Activated T-helper 1 cell treated with anti-CD3 and anti-CD28 coated beads, Interleukin-12 subunit alpha, Interleukin-12 subunit beta, Interleukin-2, Interleukin-4 antibody, amounts not matched to agents 30 ng/mL and 10 ng/mL and 1 ng/mL, durations not matched to agents 14 hours and 24 hours and 36 hours (primary cell): ENCODE data around the gene IFNA2. TPM values are rescaled to one million over a fixed set of nuclear protein-coding genes. Genes with fewer than 3 reads are reported as not detected.

Experiments used
- DNase-seq: peaks from one replicate; pipeline ENCODE4 v3.0.0; 2021; ENCODE audit warnings: low spot score
- H3K27ac Mint-ChIP-seq: one replicate; pipeline ENCODE4 v1.8.0; 2021; ENCODE audit warnings: mild to moderate bottlenecking, mixed read lengths
- H3K27me3 Mint-ChIP-seq: one replicate; pipeline ENCODE4 v1.8.0; 2022; ENCODE audit warnings: mild to moderate bottlenecking, moderate library complexity, mixed read lengths; ENCODE audit not compliant: insufficient read depth
- H3K36me3 Mint-ChIP-seq: one replicate; pipeline ENCODE4 v1.8.0; 2021; ENCODE audit warnings: low read depth, mixed read lengths
- H3K4me1 Mint-ChIP-seq: one replicate; pipeline ENCODE4 v1.8.0; 2021; ENCODE audit warnings: low read depth, mixed read lengths
- H3K4me3 Mint-ChIP-seq: one replicate; pipeline ENCODE4 v1.8.0; 2021; ENCODE audit warnings: mild to moderate bottlenecking, moderate library complexity, mixed read lengths
- H3K9me3 Mint-ChIP-seq: one replicate; pipeline ENCODE4 v1.8.0; 2021; ENCODE audit warnings: mixed read lengths
- intact Hi-C: fragments of 100-400 bp; cut with micrococcal nuclease; formaldehyde crosslinking; loops from one replicate; pipeline ENCODE4 v1.15.1; 2024
- total RNA-seq: library from RNA; stranded (reverse); gene quantifications from 2 replicates; pipeline ENCODE4 v1.2.3, GENCODE V29; 2022

Gene IFNA2
- total RNA-seq, 1 donor from 2014 or later = not detected

DNA sequence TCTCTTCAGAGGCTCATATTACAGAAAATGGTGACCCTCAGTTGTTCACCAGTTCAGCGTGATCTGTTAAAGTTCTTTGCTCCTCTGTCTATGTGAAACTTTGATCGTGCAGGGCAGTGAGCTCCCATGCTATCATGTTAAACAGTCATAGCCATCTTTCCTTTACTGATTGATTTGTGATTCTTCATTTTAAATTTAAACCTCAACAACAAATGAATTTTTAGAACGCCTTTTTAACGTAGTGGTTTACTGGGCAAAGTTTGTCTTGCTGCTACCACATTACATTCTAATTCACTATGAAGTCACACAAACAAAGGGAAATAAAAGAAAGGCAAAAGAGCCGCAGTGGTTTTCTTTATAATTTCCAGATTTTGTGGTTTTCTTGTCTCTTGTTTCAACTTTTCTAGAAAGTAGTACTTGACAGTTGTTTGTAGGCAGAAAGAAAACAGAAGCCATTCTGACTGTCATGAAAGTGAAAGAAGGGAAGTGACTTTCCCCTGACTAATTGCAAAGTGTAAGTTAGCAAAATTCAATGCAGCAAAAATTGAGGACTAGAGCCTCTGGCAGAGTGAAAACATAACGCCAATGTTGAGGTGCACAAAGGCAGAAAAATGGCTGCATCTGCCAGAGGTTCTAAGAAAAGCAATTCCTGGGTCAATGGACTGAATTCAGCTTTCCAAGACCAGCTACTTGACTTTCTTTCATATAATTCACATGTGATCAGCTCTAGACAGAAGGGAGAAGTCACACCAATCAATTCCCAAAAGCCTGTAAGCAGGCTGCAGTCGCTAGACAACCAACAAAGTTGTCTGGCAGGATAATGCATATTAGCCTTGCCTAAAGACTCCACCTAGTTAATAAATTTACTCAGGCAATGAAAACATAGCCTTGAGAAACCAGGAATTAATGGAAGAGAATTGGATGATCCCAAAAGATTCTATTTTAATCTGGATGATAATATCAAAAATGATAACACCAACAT is 27.4 kb downstream of the IFNA2 start:
- Mint-ChIP-seq H3K27me3 (peaks cover 57% of the 10 kb centered on the region), H3K9me3 (peaks cover 11% of the 10 kb centered on the region), H3K4me1 (peaks cover 14% of the 10 kb centered on the region), H3K4me3 (peak overlapping the region; percentile 56), H3K27ac (peak overlapping the region; percentile 68), H3K36me3 (peaks cover 12% of the 10 kb centered on the region)
- DNase-seq = no peak
- intact Hi-C loops = loop anchor here (1.0 to 2.0 kb wide), 8 partner anchors 22 to 1148 kb away; partner anchors contain the start of gene KLHL9

DNA sequence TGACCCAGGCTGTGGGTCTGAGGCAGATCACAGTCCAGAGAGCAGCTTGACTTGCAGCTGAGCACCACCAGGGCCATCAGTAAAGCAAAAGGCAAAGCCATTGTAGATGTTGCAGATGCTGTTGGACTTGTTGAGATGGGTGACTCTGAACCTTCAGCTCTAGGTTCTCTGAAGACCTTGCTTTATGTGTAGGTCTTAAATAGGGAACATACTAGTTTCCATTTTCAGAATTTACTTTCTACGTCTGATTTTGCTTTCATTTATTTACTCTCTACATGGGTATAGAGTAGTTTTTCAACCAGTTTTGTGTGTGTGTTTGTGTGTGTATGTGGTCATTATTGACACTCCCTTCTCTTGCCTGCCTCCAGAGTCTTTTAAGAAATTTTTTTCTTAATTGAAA is 34.4 kb downstream of the IFNA2 start, which contains the start of gene IFNA6:
Gene IFNA6, minus strand, starts transcription at position 101 of the 400 bp plus-strand sequence. Its CDS starts 0 bp downstream, at position 101.
- no peak within 1 kb of the TSS for H3K27ac Mint-ChIP-seq
- no peak for DNase-seq
- peaks cover 59% of the 10 kb centered on the region for H3K27me3 Mint-ChIP-seq
- intact Hi-C loops = no loop called here
- peaks cover 11% of the 10 kb centered on the region for H3K9me3 Mint-ChIP-seq
- H3K4me1 Mint-ChIP-seq = no peaks in the 10 kb centered on the region
- peaks cover 4% of the 10 kb centered on the region for H3K36me3 Mint-ChIP-seq
- no peak within 1 kb of the TSS for H3K4me3 Mint-ChIP-seq

DNA sequence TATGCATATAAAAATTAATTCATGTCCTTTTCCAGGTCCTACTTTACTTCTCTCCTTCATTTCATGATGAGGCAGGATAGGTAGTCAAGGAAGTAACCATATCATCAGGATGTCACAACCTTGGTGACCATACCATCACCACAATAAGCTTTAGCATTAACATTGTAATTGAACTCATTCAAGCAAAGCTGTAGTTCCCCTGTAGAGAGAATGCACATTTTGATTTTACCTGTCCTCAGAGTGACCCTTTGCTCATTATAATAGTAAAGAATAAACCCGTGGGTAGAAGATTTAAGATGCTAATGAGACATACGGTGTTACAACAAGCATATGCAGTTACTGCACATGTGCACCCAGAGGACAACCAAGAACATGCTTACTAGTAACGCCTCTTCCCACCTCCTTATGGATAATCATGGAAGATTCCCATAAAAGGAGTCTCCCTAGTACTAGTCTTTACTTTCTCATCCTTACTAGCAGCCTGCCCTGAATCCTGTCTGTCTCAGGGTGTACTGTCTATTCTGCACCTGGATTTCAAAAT is 36.7 kb downstream of the IFNA2 start:
- Mint-ChIP-seq H3K4me1 (no peaks in the 10 kb centered on the region), H3K9me3 (peaks cover 10% of the 10 kb centered on the region), H3K4me3 (no peak overlapping the region), H3K27ac (no peak overlapping the region), H3K27me3 (peaks cover 53% of the 10 kb centered on the region), H3K36me3 (no peaks in the 10 kb centered on the region)
- DNase-seq = no peak
- intact Hi-C loops = no loop called here

DNA sequence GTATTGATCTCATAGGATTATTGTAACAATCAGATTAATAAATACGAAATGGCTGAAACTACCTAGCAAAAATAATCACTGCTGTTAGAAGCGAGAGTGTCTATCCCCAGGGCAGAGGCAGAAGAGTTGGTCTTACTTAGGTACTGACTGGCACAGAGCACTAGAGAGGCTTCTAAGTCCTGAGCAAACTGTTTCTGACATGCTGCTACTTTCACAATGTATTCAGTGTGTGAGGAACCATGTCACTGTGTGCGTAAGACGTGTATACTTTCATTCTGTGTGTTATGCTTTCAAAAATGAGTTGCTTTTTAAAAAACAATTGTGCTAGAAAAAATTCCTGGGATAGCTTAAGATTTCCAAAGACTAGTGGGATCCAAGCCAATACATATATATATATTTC is 44.5 kb downstream of the IFNA2 start:
- no peak overlapping the region for H3K4me3 Mint-ChIP-seq
- peaks cover 1% of the 10 kb centered on the region for H3K36me3 Mint-ChIP-seq
- no peak overlapping the region for H3K27ac Mint-ChIP-seq
- peaks cover 48% of the 10 kb centered on the region for H3K27me3 Mint-ChIP-seq
- H3K4me1 Mint-ChIP-seq = no peaks in the 10 kb centered on the region
- DNase-seq = no peak
- intact Hi-C loops = no loop called here
- peaks cover 12% of the 10 kb centered on the region for H3K9me3 Mint-ChIP-seq

DNA sequence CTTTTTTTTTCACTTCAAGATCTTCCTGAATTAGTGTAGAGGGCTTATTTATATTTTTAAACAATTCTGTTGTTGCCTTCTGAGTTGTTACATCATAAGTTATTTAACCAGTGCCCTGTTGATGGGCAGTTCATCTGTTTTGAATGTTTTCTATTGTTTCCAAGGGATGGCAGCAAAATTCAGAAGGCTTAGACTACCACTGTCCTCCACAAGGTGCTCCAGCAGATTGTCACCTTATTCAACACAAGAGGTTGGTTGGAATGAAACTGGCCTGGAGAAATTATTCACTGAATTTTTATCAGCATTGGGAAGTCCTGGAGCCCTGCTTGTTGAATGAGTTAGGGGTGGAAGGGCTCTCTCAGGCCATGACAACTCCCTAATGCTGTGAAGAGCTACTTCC is 48.7 kb downstream of the IFNA2 start:
- no peak for DNase-seq
- H3K36me3 Mint-ChIP-seq = peaks cover 17% of the 10 kb centered on the region
- peak overlapping the region; percentile 70 for H3K4me3 Mint-ChIP-seq
- H3K27ac Mint-ChIP-seq = no peak overlapping the region
- H3K27me3 Mint-ChIP-seq = peaks cover 20% of the 10 kb centered on the region
- H3K9me3 Mint-ChIP-seq = no peaks in the 10 kb centered on the region
- peaks cover 21% of the 10 kb centered on the region for H3K4me1 Mint-ChIP-seq
- intact Hi-C loops = loop anchor here (10.0 kb wide), 3 partner anchors 302 to 908 kb away; partner anchors contain the start of genes FOCAD and HACD4

DNA sequence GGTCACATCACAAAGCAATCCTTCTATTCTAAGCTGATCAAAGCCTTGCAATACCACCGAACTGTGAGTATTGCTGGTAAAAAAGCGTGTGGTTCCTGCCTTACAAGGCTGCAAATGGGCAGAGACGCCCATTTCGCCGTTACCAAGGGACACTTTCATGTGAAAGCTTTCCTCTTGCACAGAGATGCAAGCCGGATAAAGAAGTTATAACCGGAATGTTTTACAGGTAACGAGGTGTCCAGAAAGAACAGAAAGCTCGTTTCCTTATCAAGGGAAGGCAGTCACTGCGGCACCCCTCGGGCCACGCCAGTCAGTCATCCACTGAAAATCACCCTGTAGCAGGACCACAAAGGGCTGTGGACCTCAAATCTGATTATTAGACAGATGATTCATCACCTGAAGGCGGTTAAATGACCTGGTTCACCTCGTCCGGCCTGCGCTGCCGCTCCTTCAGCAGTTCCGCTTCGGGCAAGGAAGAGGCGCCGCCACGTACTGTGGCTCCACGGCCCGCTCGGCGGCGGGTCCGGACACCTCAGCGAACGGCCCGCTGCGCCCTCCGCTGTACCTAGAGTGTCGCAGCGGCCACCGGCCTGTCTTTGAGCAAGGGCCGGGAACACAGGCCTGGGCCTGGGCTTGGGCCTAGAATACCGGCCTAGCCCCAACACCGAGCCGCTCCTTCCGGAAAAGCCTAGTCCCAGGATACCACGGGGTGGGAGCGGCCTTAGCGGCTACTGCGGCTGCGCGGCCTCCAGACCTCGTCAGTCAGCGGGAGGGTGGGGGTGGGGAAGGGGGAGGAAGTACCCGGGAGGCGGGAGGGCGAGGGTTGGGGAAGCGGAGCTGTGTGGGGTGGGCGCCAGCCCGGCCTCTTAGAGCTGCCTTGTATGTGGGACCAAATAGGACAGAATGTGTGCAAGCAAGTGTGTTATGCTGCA is 50.2 kb downstream of the IFNA2 start, which contains the start of gene KLHL9:
Gene KLHL9, minus strand, starts transcription at position 704 of the 932 bp plus-strand sequence. Its CDS starts 545 bp downstream, at position 159.
- Mint-ChIP-seq H3K4me3 (peak within 1 kb of the TSS; percentile 92), H3K27me3 (peaks cover 13% of the 10 kb centered on the region), H3K27ac (peak within 1 kb of the TSS; percentile 85), H3K4me1 (peaks cover 32% of the 10 kb centered on the region), H3K9me3 (no peaks in the 10 kb centered on the region), H3K36me3 (peaks cover 25% of the 10 kb centered on the region)
- peak; percentile 75 for DNase-seq
- intact Hi-C loops = loop anchor here (1.0 to 10.0 kb wide), 7 partner anchors 9 to 910 kb away; partner anchors contain the start of genes FOCAD and HACD4

Other genes with a start within 250 kb of the IFNA2 start
- not detected in 2 replicates for gene IFNW1, start 243.6 kb downstream of the IFNA2 start, total RNA-seq
- not detected in 2 replicates for gene IFNA21, start 218.7 kb downstream of the IFNA2 start, total RNA-seq
- gene IFNA4, start 197.8 kb downstream of the IFNA2 start, total RNA-seq = not detected in 2 replicates
- gene IFNA7, start 183.2 kb downstream of the IFNA2 start, total RNA-seq = not detected in 2 replicates
- not detected in 2 replicates for gene IFNA10, start 178.3 kb downstream of the IFNA2 start, total RNA-seq
- not detected in 2 replicates for gene IFNA16, start 168.1 kb downstream of the IFNA2 start, total RNA-seq
- not detected in 2 replicates for gene IFNA17, start 157.2 kb downstream of the IFNA2 start, total RNA-seq
- gene IFNA14, start 145.4 kb downstream of the IFNA2 start, total RNA-seq = not detected in 2 replicates
- not detected in 2 replicates for gene IFNA5, start 80.1 kb downstream of the IFNA2 start, total RNA-seq
- gene KLHL9, start 50.0 kb downstream of the IFNA2 start, total RNA-seq = 14.1 and 15.6 TPM in 2 replicates
- not detected in 2 replicates for gene IFNA6, start 34.5 kb downstream of the IFNA2 start, total RNA-seq
- not detected in 2 replicates for gene IFNA13, start 17.3 kb downstream of the IFNA2 start, total RNA-seq
- gene IFNA8, start 23.7 kb upstream of the IFNA2 start, total RNA-seq = not detected in 2 replicates
- not detected in 2 replicates for gene IFNA1, start 55.0 kb upstream of the IFNA2 start, total RNA-seq
- not detected in 2 replicates for gene IFNE, start 96.9 kb upstream of the IFNA2 start, total RNA-seq